Smooth muscle cell (in vitro differentiated cells): ENCODE measurements around the gene KY. TPM values are rescaled to one million over a fixed set of nuclear protein-coding genes. Genes with fewer than 3 reads are reported as not detected.

ENCODE experiments used
- DNase-seq: peaks from one replicate; lab custom pipeline; 2025; ENCODE audit not compliant: unreplicated experiment; lab: John Stamatoyannopoulos, UW
- H2AFZ ChIP-seq: fragments of 200-600 bp; sonication (generic); 2 replicates; pipeline ENCODE4 v1.6.0; 2016; ENCODE audit warnings: antibody characterized with exemption, low read depth, mild to moderate bottlenecking
- H3F3A ChIP-seq: fragments of 200-600 bp; sonication (generic); 2 replicates; pipeline ENCODE4 v1.6.0; 2017; ENCODE audit warnings: antibody characterized with exemption, low read depth
- H3K27ac ChIP-seq: fragments of 200-600 bp; sonication (generic); 2 replicates; pipeline ENCODE4 v1.5.1; 2016; ENCODE audit warnings: low read depth, mild to moderate bottlenecking
- H3K27me3 ChIP-seq: fragments of 200-600 bp; sonication (generic); 2 replicates; pipeline ENCODE4 v1.6.1; 2016; ENCODE audit warnings: low read depth, mild to moderate bottlenecking
- H3K36me3 ChIP-seq: fragments of 200-600 bp; sonication (generic); 2 replicates; pipeline ENCODE4 v1.5.1; 2016; ENCODE audit warnings: low read depth
- H3K4me1 ChIP-seq: fragments of 200-600 bp; sonication (generic); 2 replicates; pipeline ENCODE4 v1.5.1; 2016; ENCODE audit warnings: low read depth
- H3K4me2 ChIP-seq: fragments of 200-600 bp; sonication (generic); 2 replicates; pipeline ENCODE4 v1.6.0; 2016; ENCODE audit warnings: mild to moderate bottlenecking
- H3K4me3 ChIP-seq: fragments of 200-600 bp; sonication (generic); 2 replicates; pipeline ENCODE4 v1.5.1; 2016; ENCODE audit warnings: mild to moderate bottlenecking
- H3K79me2 ChIP-seq: fragments of 200-600 bp; sonication (generic); 2 replicates; pipeline ENCODE4 v1.6.0; 2016; ENCODE audit warnings: low read depth, mild to moderate bottlenecking
- H3K9ac ChIP-seq: fragments of 200-600 bp; sonication (generic); 2 replicates; pipeline ENCODE4 v1.6.0; 2016; ENCODE audit warnings: low read depth
- H3K9me3 ChIP-seq: fragments of 200-600 bp; sonication (generic); replicated peaks from 2 replicates; pipeline ENCODE4 v1.5.1; 2016; ENCODE audit warnings: low read depth
- H4K20me1 ChIP-seq: fragments of 200-600 bp; sonication (generic); 2 replicates; pipeline ENCODE4 v1.6.0; 2016; ENCODE audit warnings: low read depth
- CTCF ChIP-seq: fragments of 200-600 bp; sonication (generic); IDR thresholded peaks from 2 replicates; pipeline ENCODE4 v1.5.1; 2017; ENCODE audit warnings: borderline replicate concordance, mild to moderate bottlenecking, antibody characterized with exemption; ENCODE audit not compliant: insufficient read depth, poor library complexity, severe bottlenecking
- WGBS: methylation state at CpG from one replicate; pipeline ENCODE4 v1.1.7; 2016; ENCODE audit warnings: low lambda C conversion rate; 5-methylcytosine and 5-hydroxymethylcytosine counted together
- polyA plus RNA-seq: library from polyadenylated mRNA; unstranded; fragments of >200 nt; fragmentation: Nextera tagmentation; extraction: Ambion mirVana; gene quantifications from 2 replicates; pipeline ENCODE4 v1.2.1, GENCODE V29; 2016
- total RNA-seq: library from RNA; depleted of rRNA; stranded (reverse); fragments of >200 nt; gene quantifications from 2 replicates; pipeline ENCODE4 v1.2.3, GENCODE V29; 2014

The KY gene
- total and polyA plus RNA-seq, 2 experiments from 2014 or later: 0.07 to 0.09 TPM

- 93% methylated on average over 1 of the region's 1 CpG for WGBS
- H3K27me3 ChIP-seq: peaks cover 57% of the 10 kb centered on the region
- no peak overlapping the region for H3K4me3 ChIP-seq
- no peaks in the 10 kb centered on the region for H3K79me2 ChIP-seq
- no peak for DNase-seq
- H4K20me1 ChIP-seq: no peaks in the 10 kb centered on the region
- H3K9me3 ChIP-seq: no peaks in the 10 kb centered on the region
- H3K36me3 ChIP-seq: no peaks in the 10 kb centered on the region
- H3K9ac ChIP-seq: no peak overlapping the region
- no peak overlapping the region for H3K27ac ChIP-seq
- H3K4me2 ChIP-seq: no peak overlapping the region
- TF ChIP-seq CTCF: no peak
- H3K4me1 ChIP-seq: peaks cover 8% of the 10 kb centered on the region
- H3F3A ChIP-seq: no peaks in the 10 kb centered on the region
- H2AFZ ChIP-seq: no peak overlapping the region
Measured at GRCh38 chr3:134654031-134654430, 3.2 kb upstream of the KY start.

GRCh38 chr3:134652886-134653630 lies 2.2 kb upstream of the KY start:
- no peak for TF ChIP-seq CTCF
- no peaks in the 10 kb centered on the region for H3K9me3 ChIP-seq

GRCh38 chr3:134652409-134652831 lies 1.6 kb upstream of the KY start:
- Histone ChIP-seq H3K4me3 (no peak overlapping the region), H3K4me1 (peaks cover 8% of the 10 kb centered on the region), H3K9ac (no peak overlapping the region), H4K20me1 (no peaks in the 10 kb centered on the region), H2AFZ (no peak overlapping the region), H3F3A (no peaks in the 10 kb centered on the region), H3K9me3 (no peaks in the 10 kb centered on the region), H3K27me3 (peaks cover 61% of the 10 kb centered on the region), H3K27ac (no peak overlapping the region), H3K79me2 (no peaks in the 10 kb centered on the region), H3K4me2 (no peak overlapping the region), H3K36me3 (no peaks in the 10 kb centered on the region)
- 80% methylated on average over 7 of the region's 7 CpGs for WGBS
- DNase-seq: no peak
- TF ChIP-seq CTCF: no peak

More at GRCh38 chr3:134652886-134653630, 2.2 kb upstream of the KY start:
- Histone ChIP-seq H3K4me3 (no peak overlapping the region), H3K36me3 (no peaks in the 10 kb centered on the region), H3K4me2 (no peak overlapping the region), H3K27me3 (peaks cover 57% of the 10 kb centered on the region), H4K20me1 (no peaks in the 10 kb centered on the region), H3K27ac (no peak overlapping the region), H2AFZ (no peak overlapping the region), H3K9ac (no peak overlapping the region), H3F3A (no peaks in the 10 kb centered on the region), H3K4me1 (peaks cover 8% of the 10 kb centered on the region), H3K79me2 (no peaks in the 10 kb centered on the region)
- WGBS: 87% methylated on average over 7 of the region's 7 CpGs
- no peak for DNase-seq
